ENCODE data around the gene IDH2. TPM values are rescaled to one million over a fixed set of nuclear protein-coding genes. Genes with fewer than 3 reads are reported as not detected.

IDH2 gene
- total RNA-seq, 1 donor from 2014 or later = 218 TPM

DNA sequence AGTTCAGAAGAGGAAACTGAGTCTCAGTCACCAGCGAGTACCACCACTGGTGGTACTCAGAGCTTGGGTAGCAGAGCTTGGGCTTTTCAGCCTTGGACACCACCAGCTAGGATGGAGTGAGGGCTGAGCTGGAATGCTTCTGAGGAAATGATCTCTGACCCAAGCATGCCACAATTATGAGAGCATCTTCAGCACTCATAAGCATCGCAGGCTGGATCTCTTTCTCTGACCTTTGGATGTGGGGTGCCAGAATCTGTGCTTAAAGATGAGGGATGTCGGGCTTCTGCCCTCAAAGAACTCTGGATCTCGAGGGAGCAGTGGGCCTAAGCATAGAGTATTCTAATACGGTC, 64.8 kb downstream of the IDH2 start:
- H3K27me3 Mint-ChIP-seq (ENCODE audit: low read depth) = no peaks in the 10 kb centered on the region
- peak overlapping the region; percentile 90 for H3K27ac Mint-ChIP-seq (ENCODE audit: unreplicated experiment)
- H3K4me3 Mint-ChIP-seq = no peak overlapping the region
- no peaks in the 10 kb centered on the region for H3K9me3 Mint-ChIP-seq
- peaks cover 89% of the 10 kb centered on the region for H3K4me1 Mint-ChIP-seq
- no peak for DNase-seq (ENCODE audit: low read depth, low spot score)
- TF ChIP-seq, protein P1, sequence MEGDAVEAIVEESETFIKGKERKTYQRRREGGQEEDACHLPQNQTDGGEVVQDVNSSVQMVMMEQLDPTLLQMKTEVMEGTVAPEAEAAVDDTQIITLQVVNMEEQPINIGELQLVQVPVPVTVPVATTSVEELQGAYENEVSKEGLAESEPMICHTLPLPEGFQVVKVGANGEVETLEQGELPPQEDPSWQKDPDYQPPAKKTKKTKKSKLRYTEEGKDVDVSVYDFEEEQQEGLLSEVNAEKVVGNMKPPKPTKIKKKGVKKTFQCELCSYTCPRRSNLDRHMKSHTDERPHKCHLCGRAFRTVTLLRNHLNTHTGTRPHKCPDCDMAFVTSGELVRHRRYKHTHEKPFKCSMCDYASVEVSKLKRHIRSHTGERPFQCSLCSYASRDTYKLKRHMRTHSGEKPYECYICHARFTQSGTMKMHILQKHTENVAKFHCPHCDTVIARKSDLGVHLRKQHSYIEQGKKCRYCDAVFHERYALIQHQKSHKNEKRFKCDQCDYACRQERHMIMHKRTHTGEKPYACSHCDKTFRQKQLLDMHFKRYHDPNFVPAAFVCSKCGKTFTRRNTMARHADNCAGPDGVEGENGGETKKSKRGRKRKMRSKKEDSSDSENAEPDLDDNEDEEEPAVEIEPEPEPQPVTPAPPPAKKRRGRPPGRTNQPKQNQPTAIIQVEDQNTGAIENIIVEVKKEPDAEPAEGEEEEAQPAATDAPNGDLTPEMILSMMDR (conservative IDR thresholded peaks at IDR 0.05) = no peak
- H3K36me3 Mint-ChIP-seq (ENCODE audit: low read depth) = no peaks in the 10 kb centered on the region

DNA sequence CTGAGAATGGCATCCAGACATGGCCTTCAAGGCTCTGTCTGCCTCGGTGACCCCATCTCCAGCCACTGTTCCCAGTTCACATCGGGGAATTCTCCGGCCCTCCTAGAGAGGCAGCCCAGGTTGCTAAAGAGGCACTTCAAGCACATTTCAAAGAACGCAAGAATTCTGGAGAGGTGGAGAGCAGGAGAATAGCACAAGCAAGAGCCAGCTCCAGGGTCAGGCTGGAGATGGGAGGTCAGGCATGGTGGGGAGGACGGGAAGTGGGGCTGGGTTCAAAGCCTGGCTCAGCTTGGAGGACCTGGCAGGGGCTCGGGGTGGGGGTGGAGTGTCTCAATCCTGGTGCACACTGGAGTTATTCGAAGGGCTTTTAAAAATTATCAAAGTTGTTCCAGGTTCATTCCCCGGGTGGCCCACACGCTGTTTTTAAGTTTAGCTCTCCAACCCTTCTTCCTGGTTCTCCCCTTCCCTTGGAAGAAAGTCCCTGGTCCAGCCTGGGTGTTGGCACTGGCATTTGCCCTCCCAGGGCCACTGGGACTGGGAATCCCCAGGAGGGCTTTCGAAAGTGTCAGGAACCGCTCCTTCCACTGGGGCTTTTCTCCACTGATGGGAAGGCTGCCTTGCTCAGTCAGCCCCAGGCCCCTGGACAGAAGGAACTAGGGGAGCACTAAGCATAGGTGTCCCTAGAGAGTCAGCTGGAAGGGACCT, 65.3 kb downstream of the IDH2 start:
- Mint-ChIP-seq H3K27ac (ENCODE audit: unreplicated experiment) (peak overlapping the region; percentile 97), H3K27me3 (ENCODE audit: low read depth) (no peaks in the 10 kb centered on the region), H3K9me3 (no peaks in the 10 kb centered on the region), H3K36me3 (ENCODE audit: low read depth) (no peaks in the 10 kb centered on the region), H3K4me3 (peak overlapping the region; percentile 63), H3K4me1 (peaks cover 84% of the 10 kb centered on the region)
- TF ChIP-seq, protein P1 (conservative IDR thresholded peaks at IDR 0.05) = no peak
- no peak for DNase-seq (ENCODE audit: low read depth, low spot score)

DNA sequence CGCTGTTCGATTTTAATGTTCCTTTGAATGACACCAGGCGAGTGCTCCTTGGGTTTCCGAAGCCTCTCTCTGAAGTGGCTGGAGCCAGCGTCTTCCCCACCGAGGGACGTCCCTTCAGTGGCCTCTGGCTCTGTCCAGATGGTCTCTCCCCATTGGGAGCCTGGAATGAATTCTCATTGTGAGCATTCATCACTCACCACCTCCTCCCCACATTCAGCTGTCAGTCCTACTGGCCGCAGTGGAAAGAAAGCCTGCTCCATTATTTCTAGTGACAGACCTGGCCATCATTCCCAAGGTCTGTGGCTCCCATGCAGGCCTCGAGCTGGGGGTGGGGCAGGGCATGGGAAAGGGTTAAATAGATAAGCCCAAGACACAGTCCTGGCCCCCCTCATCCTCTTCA, 65.9 kb downstream of the IDH2 start:
- TF ChIP-seq, protein P1 (conservative IDR thresholded peaks at IDR 0.05) = no peak
- peak overlapping the region; percentile 63 for H3K4me3 Mint-ChIP-seq
- peak; percentile 30 for DNase-seq (ENCODE audit: low read depth, low spot score)
- peak overlapping the region; percentile 97 for H3K27ac Mint-ChIP-seq (ENCODE audit: unreplicated experiment)
- no peaks in the 10 kb centered on the region for H3K9me3 Mint-ChIP-seq
- no peaks in the 10 kb centered on the region for H3K27me3 Mint-ChIP-seq (ENCODE audit: low read depth)
- H3K4me1 Mint-ChIP-seq = peaks cover 84% of the 10 kb centered on the region
- H3K36me3 Mint-ChIP-seq (ENCODE audit: low read depth) = no peaks in the 10 kb centered on the region

DNA sequence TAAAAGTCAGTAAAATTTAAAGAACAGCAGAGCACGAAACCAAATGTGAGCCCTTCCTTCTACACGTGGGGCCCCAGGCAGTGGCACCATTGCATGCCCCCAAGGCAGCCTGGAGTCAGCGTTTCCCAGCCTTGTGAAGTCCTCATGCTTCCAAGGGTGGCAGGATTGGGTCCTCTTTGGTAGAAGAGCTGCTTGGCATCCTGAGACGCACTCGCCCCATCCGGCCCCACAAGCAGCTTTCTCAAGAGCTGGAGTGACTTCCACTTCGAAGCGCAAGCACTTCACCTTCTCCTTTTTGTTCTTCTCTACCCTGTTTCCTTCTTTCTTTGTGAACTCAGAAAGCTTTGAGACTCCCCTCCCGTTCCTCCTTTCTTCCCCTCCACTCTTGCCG, 66.4 kb downstream of the IDH2 start:
- H3K4me3 Mint-ChIP-seq = peak overlapping the region; percentile 28
- no peaks in the 10 kb centered on the region for H3K36me3 Mint-ChIP-seq (ENCODE audit: low read depth)
- no peaks in the 10 kb centered on the region for H3K9me3 Mint-ChIP-seq
- H3K27me3 Mint-ChIP-seq (ENCODE audit: low read depth) = no peaks in the 10 kb centered on the region
- peaks cover 83% of the 10 kb centered on the region for H3K4me1 Mint-ChIP-seq
- H3K27ac Mint-ChIP-seq (ENCODE audit: unreplicated experiment) = peak overlapping the region; percentile 72
- DNase-seq (ENCODE audit: low read depth, low spot score) = no peak
- TF ChIP-seq, protein P1 (conservative IDR thresholded peaks at IDR 0.05) = no peak

GRCh38 chr15:90035095-90035839, 67.0 kb downstream of the IDH2 start:
- Mint-ChIP-seq H3K9me3 (no peaks in the 10 kb centered on the region), H3K27ac (ENCODE audit: unreplicated experiment) (peak overlapping the region; percentile 72), H3K36me3 (ENCODE audit: low read depth) (no peaks in the 10 kb centered on the region), H3K4me1 (peaks cover 77% of the 10 kb centered on the region), H3K4me3 (peak overlapping the region; percentile 28), H3K27me3 (ENCODE audit: low read depth) (no peaks in the 10 kb centered on the region)
- no peak for DNase-seq (ENCODE audit: low read depth, low spot score)
- TF ChIP-seq, protein P1 (conservative IDR thresholded peaks at IDR 0.05) = no peak
